Type B pancreatic cell (in vitro differentiated cells): ENCODE data around the gene UBE2D2. TPM values are rescaled to one million over a fixed set of nuclear protein-coding genes. Genes with fewer than 3 reads are reported as not detected.

ENCODE experiments used
- DNase-seq: peaks from one replicate; pipeline ENCODE4 v3.0.0; 2021; ENCODE audit warnings: mixed read lengths; ENCODE audit not compliant: unreplicated experiment; ENCODE audit errors: extremely low spot score
- H3K27ac Mint-ChIP-seq: 2 replicates; pipeline ENCODE4 v1.8.0; 2021; ENCODE audit warnings: mild to moderate bottlenecking, mixed read lengths
- H3K27me3 Mint-ChIP-seq: 2 replicates; pipeline ENCODE4 v1.8.0; 2021; ENCODE audit warnings: mixed read lengths
- H3K36me3 Mint-ChIP-seq: 2 replicates; pipeline ENCODE4 v1.8.0; 2021; ENCODE audit warnings: mixed read lengths
- H3K4me1 Mint-ChIP-seq: one replicate; pipeline ENCODE4 v1.8.0; 2021; ENCODE audit warnings: mixed read lengths; ENCODE audit not compliant: unreplicated experiment
- H3K4me3 Mint-ChIP-seq: 2 replicates; pipeline ENCODE4 v1.8.0; 2021; ENCODE audit warnings: mild to moderate bottlenecking, mixed read lengths
- H3K9me3 Mint-ChIP-seq: 2 replicates; pipeline ENCODE4 v1.8.0; 2021; ENCODE audit warnings: mixed read lengths
- total RNA-seq: library from RNA; stranded (reverse); gene quantifications from 2 replicates; pipeline ENCODE4 v1.2.1, GENCODE V29; 2021; ENCODE audit warnings: low replicate concordance
- TF ChIP-seq, protein P1 (sequence below): fragments of 200-600 bp; sonication (generic); conservative IDR thresholded peaks from 2 replicates; pipeline ENCODE4 v1.5.0; 2021; ENCODE audit warnings: antibody characterized with exemption, mild to moderate bottlenecking

Gene UBE2D2
- total RNA-seq, 1 donor from 2014 or later, result 140 TPM

DNA sequence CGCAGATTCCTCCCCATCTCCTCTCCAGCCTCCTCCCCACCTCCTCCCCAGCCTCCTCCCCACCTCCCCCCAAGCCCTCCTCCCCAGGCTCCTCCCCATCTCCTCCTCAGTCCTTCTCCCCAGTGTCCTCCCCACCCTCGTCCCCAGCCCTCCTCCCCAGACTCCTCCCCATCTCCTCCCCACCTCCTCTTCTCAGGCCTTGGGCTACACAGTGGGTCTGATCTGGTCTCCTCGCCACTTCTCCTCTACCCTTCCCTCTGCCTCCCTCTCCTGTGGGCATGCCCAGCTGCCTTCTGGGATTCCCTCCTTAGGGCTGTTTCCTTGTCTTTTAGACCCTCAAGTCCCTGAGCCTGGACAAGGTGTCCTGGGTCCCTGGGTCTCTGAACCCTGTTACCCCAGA is 115.3 kb downstream of the UBE2D2 start:
- peak overlapping the region; percentile 71 for H3K4me3 Mint-ChIP-seq
- no peak for DNase-seq
- no peaks in the 10 kb centered on the region for H3K9me3 Mint-ChIP-seq
- TF ChIP-seq, protein P1, sequence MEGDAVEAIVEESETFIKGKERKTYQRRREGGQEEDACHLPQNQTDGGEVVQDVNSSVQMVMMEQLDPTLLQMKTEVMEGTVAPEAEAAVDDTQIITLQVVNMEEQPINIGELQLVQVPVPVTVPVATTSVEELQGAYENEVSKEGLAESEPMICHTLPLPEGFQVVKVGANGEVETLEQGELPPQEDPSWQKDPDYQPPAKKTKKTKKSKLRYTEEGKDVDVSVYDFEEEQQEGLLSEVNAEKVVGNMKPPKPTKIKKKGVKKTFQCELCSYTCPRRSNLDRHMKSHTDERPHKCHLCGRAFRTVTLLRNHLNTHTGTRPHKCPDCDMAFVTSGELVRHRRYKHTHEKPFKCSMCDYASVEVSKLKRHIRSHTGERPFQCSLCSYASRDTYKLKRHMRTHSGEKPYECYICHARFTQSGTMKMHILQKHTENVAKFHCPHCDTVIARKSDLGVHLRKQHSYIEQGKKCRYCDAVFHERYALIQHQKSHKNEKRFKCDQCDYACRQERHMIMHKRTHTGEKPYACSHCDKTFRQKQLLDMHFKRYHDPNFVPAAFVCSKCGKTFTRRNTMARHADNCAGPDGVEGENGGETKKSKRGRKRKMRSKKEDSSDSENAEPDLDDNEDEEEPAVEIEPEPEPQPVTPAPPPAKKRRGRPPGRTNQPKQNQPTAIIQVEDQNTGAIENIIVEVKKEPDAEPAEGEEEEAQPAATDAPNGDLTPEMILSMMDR, result no peak
- H3K4me1 Mint-ChIP-seq, result peaks cover 30% of the 10 kb centered on the region
- H3K27ac Mint-ChIP-seq, result peak overlapping the region; percentile 74
- H3K36me3 Mint-ChIP-seq, result peaks cover 9% of the 10 kb centered on the region
- no peaks in the 10 kb centered on the region for H3K27me3 Mint-ChIP-seq

DNA sequence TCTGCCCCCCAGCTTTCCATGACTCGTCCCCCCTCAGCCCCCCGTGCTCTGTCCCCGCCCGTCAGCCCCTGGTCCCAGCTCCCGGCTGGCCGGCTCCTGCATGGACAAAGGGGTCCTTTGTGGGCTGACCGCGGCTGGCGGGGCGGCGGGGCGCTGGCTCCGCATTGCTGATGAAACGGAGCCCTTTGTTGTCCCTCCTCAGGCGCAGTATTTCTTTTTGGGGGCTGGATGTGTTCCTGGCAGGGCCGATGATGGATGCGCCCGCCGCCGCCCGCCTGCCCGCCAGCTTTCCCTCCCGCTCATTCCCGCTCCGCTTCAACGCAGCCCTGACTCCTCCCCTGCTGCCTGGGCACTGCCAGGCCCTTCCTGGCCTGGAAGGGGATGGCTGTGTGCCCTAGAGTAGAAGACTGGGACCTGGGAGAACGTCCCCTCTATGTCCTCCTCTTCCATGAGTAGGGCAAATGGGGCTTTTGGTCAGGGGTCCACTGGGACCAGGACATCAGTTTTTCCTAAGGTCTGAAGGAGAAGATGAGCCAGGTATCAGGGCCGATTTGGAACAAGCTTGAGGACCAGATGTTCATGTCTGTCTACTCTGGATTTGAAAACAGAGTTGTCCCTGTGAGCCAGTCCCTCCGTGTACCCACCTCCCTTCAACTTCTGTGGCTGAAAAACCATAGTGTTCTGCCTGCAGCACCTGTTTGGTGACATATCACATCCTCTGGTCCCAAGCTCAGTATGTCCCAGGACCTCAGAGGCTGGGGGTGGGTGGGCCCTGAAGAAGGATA is 116.0 kb downstream of the UBE2D2 start:
- Mint-ChIP-seq H3K27me3 (no peaks in the 10 kb centered on the region), H3K9me3 (no peaks in the 10 kb centered on the region), H3K4me1 (peaks cover 27% of the 10 kb centered on the region), H3K4me3 (peak overlapping the region; percentile 71), H3K27ac (peak overlapping the region; percentile 77), H3K36me3 (peaks cover 9% of the 10 kb centered on the region)
- TF ChIP-seq, protein P1, result no peak
- no peak for DNase-seq

Other genes starting within 250 kb of the UBE2D2 start
- 51.7 and 87.7 TPM in 2 replicates for gene PAIP2, start 219.5 kb upstream of the UBE2D2 start, total RNA-seq
- 1.6 and 2.1 TPM in 2 replicates for gene SLC23A1, start 178.0 kb upstream of the UBE2D2 start, total RNA-seq
- gene MZB1, start 171.4 kb upstream of the UBE2D2 start, total RNA-seq, result 0.22 TPM in 1 of 2 replicates, not detected in the other
- gene PROB1, start 166.2 kb upstream of the UBE2D2 start, total RNA-seq, result 0.69 and 1.3 TPM in 2 replicates
- gene SPATA24, start 157.2 kb upstream of the UBE2D2 start, total RNA-seq, result 4.9 and 7.1 TPM in 2 replicates
- gene DNAJC18, start 121.8 kb upstream of the UBE2D2 start, total RNA-seq, result 9.4 and 25.8 TPM in 2 replicates
- gene ECSCR, start 98.6 kb upstream of the UBE2D2 start, total RNA-seq, result not detected in 2 replicates
- gene SMIM33, start 90.3 kb upstream of the UBE2D2 start, total RNA-seq, result not detected in 2 replicates
- 4.1 and 7.7 TPM in 2 replicates for gene STING1, start 78.6 kb upstream of the UBE2D2 start, total RNA-seq
- gene CXXC5, start 87.0 kb downstream of the UBE2D2 start, total RNA-seq, result 46.7 and 58.6 TPM in 2 replicates
- 0.19 and 0.27 TPM in 2 replicates for gene PSD2, start 234.5 kb downstream of the UBE2D2 start, total RNA-seq